NB4 (cell line): ENCODE data around the gene STAT5B.

ENCODE experiments used
- CTCF ChIP-seq: IDR thresholded peaks from one replicate; pipeline ENCODE4 v1.5.1; 2012; ENCODE audit warnings: low read depth, low read length
- POLR2A ChIP-seq: IDR thresholded peaks from 2 replicates; pipeline ENCODE4 v1.6.1; 2011; ENCODE audit warnings: mild to moderate bottlenecking; ENCODE audit not compliant: insufficient read length; ENCODE audit errors: extremely low read depth
- TF ChIP-seq, protein P1 (sequence below): IDR thresholded peaks from 2 replicates; pipeline ENCODE4 v1.6.1; 2011; ENCODE audit warnings: low read depth, low read length

DNA sequence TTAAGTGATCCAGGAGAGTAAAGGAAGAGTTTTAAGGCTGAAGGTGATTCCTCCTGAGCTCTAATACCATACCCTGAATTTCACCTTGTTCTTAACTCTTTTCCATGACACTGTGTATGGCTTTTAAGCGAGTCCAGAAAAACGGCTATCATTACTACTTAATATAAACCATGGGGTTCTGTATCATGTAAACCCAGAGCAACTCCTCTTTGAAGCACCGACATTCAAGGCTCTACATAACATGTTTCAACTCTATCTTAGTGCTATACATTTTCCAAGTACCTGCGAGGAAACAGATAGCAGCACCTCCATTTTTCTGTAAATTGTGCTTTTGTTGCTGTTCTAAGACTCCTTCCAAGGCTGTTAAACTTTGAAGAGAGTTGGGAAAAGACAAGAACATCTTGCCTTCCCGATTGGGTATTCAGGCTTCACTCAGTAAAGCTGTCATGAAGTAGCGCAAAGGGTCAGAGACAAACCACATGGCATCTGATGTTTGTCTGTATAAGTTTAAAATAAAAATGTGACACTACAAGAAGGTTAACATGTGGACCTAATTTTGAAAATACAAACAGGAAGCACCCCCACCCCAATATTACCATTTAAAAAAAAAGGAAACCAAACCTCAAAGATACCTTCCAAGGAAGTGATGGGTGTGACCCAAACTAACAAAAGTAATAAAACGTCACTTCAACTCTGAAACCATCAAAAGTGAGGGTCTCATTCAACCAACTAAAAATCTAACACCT lies 3.9 kb downstream of the STAT5B start:
- TF ChIP-seq CTCF (no peak), POLR2A (no peak)
- TF ChIP-seq, protein P1, sequence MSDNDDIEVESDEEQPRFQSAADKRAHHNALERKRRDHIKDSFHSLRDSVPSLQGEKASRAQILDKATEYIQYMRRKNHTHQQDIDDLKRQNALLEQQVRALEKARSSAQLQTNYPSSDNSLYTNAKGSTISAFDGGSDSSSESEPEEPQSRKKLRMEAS, result 0 out of 2 replicates have a peak, but pooled peaks have one; percentile 30
